Mammary epithelial cell (primary cell): ENCODE results near the gene SERPINB1.

Experiments used
- CTCF ChIP-seq, 2 donors: IDR thresholded peaks in 1 of 2; conservative IDR thresholded peaks in 1 of 2; 2 replicates each; pipeline ENCODE4 v1.5.1; 2011 to 2012; ENCODE audit warnings: inconsistent platforms in 2 of 2, low read length in 2 of 2, mild to moderate bottlenecking in 2 of 2, control low read depth in 1 of 2, low read depth in 1 of 2; ENCODE audit not compliant: insufficient read depth in 1 of 2; ENCODE audit errors: extremely low read depth in 1 of 2
- EZH2 ChIP-seq: IDR thresholded peaks from 2 replicates; pipeline ENCODE4 v1.6.1; 2012; ENCODE audit warnings: low read length, inconsistent platforms, borderline replicate concordance

- TF ChIP-seq EZH2, result no peak
- TF ChIP-seq CTCF (conservative IDR thresholded peaks at IDR 0.05 in 1 of 2, IDR thresholded peaks at IDR 0.05 in 1 of 2; ENCODE audit: extremely low read depth in 1 of 2, insufficient read depth in 1 of 2, low read depth in 1 of 2, low read length in 2 of 2), result no peak
These were observed 21.2 kb downstream of the SERPINB1 start for GRCh38 chr6:2820415-2820814.
